ENCODE data around the gene C10orf90. TPM values are rescaled to one million over a fixed set of nuclear protein-coding genes. Genes with fewer than 3 reads are reported as not detected.

The C10orf90 gene
- total RNA-seq, 1 experiment from 2014 or later, result 0.18 TPM

- no peaks in the 10 kb centered on the region for H3K9me2 ChIP-seq (replicated peaks; ENCODE audit: low read length)
- H3K4me3 ChIP-seq (ENCODE audit: low read length), result no peak overlapping the region
- H3K36me3 ChIP-seq (ENCODE audit: low read depth, low read length), result no peaks in the 10 kb centered on the region
- no peak for TF ChIP-seq EZH2phosphoT487 (IDR thresholded peaks at IDR 0.05; ENCODE audit: borderline replicate concordance, low read length)
- TF ChIP-seq, protein P1, sequence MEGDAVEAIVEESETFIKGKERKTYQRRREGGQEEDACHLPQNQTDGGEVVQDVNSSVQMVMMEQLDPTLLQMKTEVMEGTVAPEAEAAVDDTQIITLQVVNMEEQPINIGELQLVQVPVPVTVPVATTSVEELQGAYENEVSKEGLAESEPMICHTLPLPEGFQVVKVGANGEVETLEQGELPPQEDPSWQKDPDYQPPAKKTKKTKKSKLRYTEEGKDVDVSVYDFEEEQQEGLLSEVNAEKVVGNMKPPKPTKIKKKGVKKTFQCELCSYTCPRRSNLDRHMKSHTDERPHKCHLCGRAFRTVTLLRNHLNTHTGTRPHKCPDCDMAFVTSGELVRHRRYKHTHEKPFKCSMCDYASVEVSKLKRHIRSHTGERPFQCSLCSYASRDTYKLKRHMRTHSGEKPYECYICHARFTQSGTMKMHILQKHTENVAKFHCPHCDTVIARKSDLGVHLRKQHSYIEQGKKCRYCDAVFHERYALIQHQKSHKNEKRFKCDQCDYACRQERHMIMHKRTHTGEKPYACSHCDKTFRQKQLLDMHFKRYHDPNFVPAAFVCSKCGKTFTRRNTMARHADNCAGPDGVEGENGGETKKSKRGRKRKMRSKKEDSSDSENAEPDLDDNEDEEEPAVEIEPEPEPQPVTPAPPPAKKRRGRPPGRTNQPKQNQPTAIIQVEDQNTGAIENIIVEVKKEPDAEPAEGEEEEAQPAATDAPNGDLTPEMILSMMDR (conservative IDR thresholded peaks at IDR 0.05; ENCODE audit: low read depth, low read length), result no peak
- TF ChIP-seq EZH2 (IDR thresholded peaks at IDR 0.05; ENCODE audit: low read length, unreplicated experiment), result no peak
- H3K4me2 ChIP-seq (ENCODE audit: low read length), result no peak overlapping the region
- H4K20me1 ChIP-seq (ENCODE audit: low read length), result no peaks in the 10 kb centered on the region
- no peaks in the 10 kb centered on the region for H3K9me3 ChIP-seq (ENCODE audit: low read length)
- no peaks in the 10 kb centered on the region for H3K27me3 ChIP-seq (ENCODE audit: low read length)
- H3K79me2 ChIP-seq (ENCODE audit: low read length), result no peaks in the 10 kb centered on the region
- H3K27ac ChIP-seq (ENCODE audit: low read length), result no peak overlapping the region
- intact Hi-C loops (cut with micrococcal nuclease), result no loop called here
- DNase-seq, result no peak
- BruUV-seq (replicated peaks), result no TSS peak
- H3K4me1 ChIP-seq (ENCODE audit: insufficient read depth, low read length), result peaks cover 12% of the 10 kb centered on the region
- H3F3A ChIP-seq (ENCODE audit: low read length, unreplicated experiment), result no peaks in the 10 kb centered on the region
- POLR2A ChIA-PET (ENCODE audit: unreplicated experiment), result no interaction called here
- H3K9ac ChIP-seq (ENCODE audit: low read length), result no peak overlapping the region
- H2AFZ ChIP-seq (ENCODE audit: low read length), result no peak overlapping the region
- CTCF ChIA-PET, result no interaction called here
- ATAC-seq, result no peak
Measured at GRCh38 chr10:126402721-126403695, 267.5 kb downstream of the C10orf90 start.

- no peak overlapping the region for H3K4me2 ChIP-seq (ENCODE audit: low read length)
- H2AFZ ChIP-seq (ENCODE audit: low read length), result no peak overlapping the region
- ChIA-PET CTCF (no interaction called here), POLR2A (ENCODE audit: unreplicated experiment) (no interaction called here)
- no peak for ATAC-seq
- BruUV-seq (replicated peaks), result no TSS peak
- no peaks in the 10 kb centered on the region for H3K36me3 ChIP-seq (ENCODE audit: low read depth, low read length)
- H3K9ac ChIP-seq (ENCODE audit: low read length), result no peak overlapping the region
- no peak for DNase-seq
- no peak overlapping the region for H3K27ac ChIP-seq (ENCODE audit: low read length)
- H3K4me3 ChIP-seq (ENCODE audit: low read length), result no peak overlapping the region
- H3K79me2 ChIP-seq (ENCODE audit: low read length), result no peaks in the 10 kb centered on the region
- H3K27me3 ChIP-seq (ENCODE audit: low read length), result no peaks in the 10 kb centered on the region
- no peaks in the 10 kb centered on the region for H3K9me2 ChIP-seq (replicated peaks; ENCODE audit: low read length)
- no peaks in the 10 kb centered on the region for H4K20me1 ChIP-seq (ENCODE audit: low read length)
- H3F3A ChIP-seq (ENCODE audit: low read length, unreplicated experiment), result peaks cover 6% of the 10 kb centered on the region
- TF ChIP-seq EZH2 (IDR thresholded peaks at IDR 0.05; ENCODE audit: low read length, unreplicated experiment) (no peak), EZH2phosphoT487 (IDR thresholded peaks at IDR 0.05; ENCODE audit: borderline replicate concordance, low read length) (no peak)
- TF ChIP-seq, protein P1 (conservative IDR thresholded peaks at IDR 0.05; ENCODE audit: low read depth, low read length), result no peak
- H3K4me1 ChIP-seq (ENCODE audit: insufficient read depth, low read length), result peaks cover 25% of the 10 kb centered on the region
- intact Hi-C loops (cut with micrococcal nuclease), result no loop called here
- no peaks in the 10 kb centered on the region for H3K9me3 ChIP-seq (ENCODE audit: low read length)
Measured at GRCh38 chr10:126400641-126401040, 269.9 kb downstream of the C10orf90 start.

DNA sequence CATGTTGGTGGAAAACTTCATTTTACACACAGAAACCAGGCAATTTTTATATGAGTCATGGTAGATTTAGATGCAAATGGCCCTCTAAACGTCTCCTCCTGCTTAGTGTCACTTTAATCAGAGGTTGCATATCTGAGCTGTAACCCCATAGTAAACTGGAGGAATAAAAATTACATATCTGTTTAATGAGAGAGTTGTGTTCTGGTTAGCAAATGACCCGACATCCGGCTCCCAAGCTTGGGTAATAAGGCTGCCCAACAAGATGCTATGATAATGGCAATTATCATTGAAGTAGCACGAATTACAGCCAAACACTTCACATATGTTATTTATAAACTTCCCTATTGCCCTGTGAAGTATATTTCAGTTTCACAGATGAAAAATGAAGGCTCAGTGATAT is 271.6 kb downstream of the C10orf90 start:
- DNase-seq (no peak), ATAC-seq (no peak)
- Histone ChIP-seq H3K9me2 (replicated peaks; ENCODE audit: low read length) (no peaks in the 10 kb centered on the region), H3K27ac (ENCODE audit: low read length) (no peak overlapping the region), H4K20me1 (ENCODE audit: low read length) (no peaks in the 10 kb centered on the region), H3K79me2 (ENCODE audit: low read length) (no peaks in the 10 kb centered on the region), H3K9me3 (ENCODE audit: low read length) (no peaks in the 10 kb centered on the region), H3K4me3 (ENCODE audit: low read length) (no peak overlapping the region), H2AFZ (ENCODE audit: low read length) (no peak overlapping the region), H3K4me2 (ENCODE audit: low read length) (no peak overlapping the region), H3K9ac (ENCODE audit: low read length) (no peak overlapping the region), H3K4me1 (ENCODE audit: insufficient read depth, low read length) (peaks cover 25% of the 10 kb centered on the region), H3F3A (ENCODE audit: low read length, unreplicated experiment) (peaks cover 6% of the 10 kb centered on the region), H3K36me3 (ENCODE audit: low read depth, low read length) (no peaks in the 10 kb centered on the region), H3K27me3 (ENCODE audit: low read length) (no peaks in the 10 kb centered on the region)
- CTCF ChIA-PET, result no interaction called here
- POLR2A ChIA-PET (ENCODE audit: unreplicated experiment), result no interaction called here
- TF ChIP-seq EZH2phosphoT487 (IDR thresholded peaks at IDR 0.05; ENCODE audit: borderline replicate concordance, low read length) (no peak), EZH2 (IDR thresholded peaks at IDR 0.05; ENCODE audit: low read length, unreplicated experiment) (no peak)
- TF ChIP-seq, protein P1 (conservative IDR thresholded peaks at IDR 0.05; ENCODE audit: low read depth, low read length), result no peak
- no TSS peak for BruUV-seq (replicated peaks)
- intact Hi-C loops (cut with micrococcal nuclease), result loop anchor here (5.0 kb wide), 1 partner anchor 63 kb away; no protein-coding TSS in a partner anchor
